CD14-positive monocyte (primary cell): ENCODE data around the gene ABCA4. TPM values are rescaled to one million over a fixed set of nuclear protein-coding genes. Genes with fewer than 3 reads are reported as not detected.

Source experiments
- DNase-seq, 3 donors: peaks; one replicate each; pipeline ENCODE4 v3.0.0-alpha.2; 2011 to 2022
- H2AFZ ChIP-seq: 2 replicates; pipeline ENCODE4 v1.6.0; 2012; ENCODE audit warnings: mild to moderate bottlenecking, low read depth, low read length, inconsistent platforms; ENCODE audit not compliant: insufficient read depth, poor library complexity, severe bottlenecking
- H3K27ac ChIP-seq, 2 donors: 1 replicate in 1 of 2; 2 replicates in 1 of 2; pipeline ENCODE4 v1.5.1; 2012 to 2013; ENCODE audit warnings: low read length in 2 of 2, control low read depth in 1 of 2, inconsistent platforms in 1 of 2, low read depth in 1 of 2, mild to moderate bottlenecking in 1 of 2
- H3K27me3 ChIP-seq, 2 donors: one replicate each; pipeline versions ENCODE4 v1.6.0 to v1.6.1; 2011 to 2013; ENCODE audit warnings: low read length in 2 of 2; ENCODE audit not compliant: control insufficient read depth in 2 of 2, insufficient read depth in 2 of 2
- H3K36me3 ChIP-seq, 2 donors: replicated peaks in 1 of 2; 1 replicate in 1 of 2; 2 replicates in 1 of 2; pipeline versions ENCODE4 v1.5.1 to v1.6.1; 2012 to 2013; ENCODE audit warnings: low read length in 2 of 2, control low read depth in 1 of 2, inconsistent platforms in 1 of 2, mild to moderate bottlenecking in 1 of 2; ENCODE audit not compliant: insufficient read depth in 2 of 2, control insufficient read depth in 1 of 2
- H3K4me1 ChIP-seq, 2 donors: 1 replicate in 1 of 2; 2 replicates in 1 of 2; pipeline versions ENCODE4 v1.5.1 to v1.6.1; 2012 to 2013; ENCODE audit warnings: low read length in 2 of 2, control low read depth in 1 of 2, inconsistent platforms in 1 of 2, mild to moderate bottlenecking in 1 of 2, moderate library complexity in 1 of 2; ENCODE audit not compliant: insufficient read depth in 2 of 2, control insufficient read depth in 1 of 2
- H3K4me2 ChIP-seq: replicated peaks from 2 replicates; pipeline ENCODE3; 2012; ENCODE audit warnings: low read length, moderate library complexity, mild to moderate bottlenecking; ENCODE audit not compliant: poor library complexity, severe bottlenecking; ENCODE audit errors: extremely low read depth
- H3K4me3 ChIP-seq, 3 experiments: fragments of 200-600 bp in 1 of 3; sonication (generic) in 1 of 3; replicated peaks in 1 of 3; 1 replicate in 2 of 3; 2 replicates in 1 of 3; pipeline ENCODE4 v1.5.1; 2011 to 2013; ENCODE audit warnings: low read length in 3 of 3, mild to moderate bottlenecking in 3 of 3, control low read depth in 2 of 3, low read depth in 2 of 3, inconsistent platforms in 1 of 3, moderate library complexity in 1 of 3
- H3K79me2 ChIP-seq: 2 replicates; pipeline ENCODE4 v1.6.0; 2012; ENCODE audit warnings: mild to moderate bottlenecking, control low read depth, inconsistent platforms, low read length, moderate library complexity; ENCODE audit not compliant: insufficient read depth
- H3K9ac ChIP-seq: 2 replicates; pipeline ENCODE4 v1.6.0; 2017; ENCODE audit warnings: low read length, mild to moderate bottlenecking; ENCODE audit not compliant: insufficient read depth, poor library complexity, severe bottlenecking
- H3K9me3 ChIP-seq, 2 donors: replicated peaks in 1 of 2; 1 replicate in 1 of 2; 2 replicates in 1 of 2; pipeline versions ENCODE4 v1.5.1 to v1.6.1; 2012 to 2013; ENCODE audit warnings: low read length in 2 of 2, control low read depth in 1 of 2; ENCODE audit not compliant: control insufficient read depth in 1 of 2, insufficient read depth in 1 of 2
- H4K20me1 ChIP-seq: 2 replicates; pipeline ENCODE4 v1.6.0; 2012; ENCODE audit warnings: mild to moderate bottlenecking, low read length, control low read depth, moderate library complexity; ENCODE audit not compliant: insufficient read depth
- H3K27ac Mint-ChIP-seq, 7 donors: one replicate each; pipeline ENCODE4 v1.8.0; 2020; ENCODE audit warnings: mild to moderate bottlenecking in 7 of 7, mixed read lengths in 7 of 7, moderate library complexity in 6 of 7, inconsistent platforms in 2 of 7
- H3K27me3 Mint-ChIP-seq, 3 donors: one replicate each; pipeline ENCODE4 v1.8.0; 2021 to 2022; ENCODE audit warnings: low read depth in 3 of 3, mild to moderate bottlenecking in 3 of 3, mixed read lengths in 3 of 3, moderate library complexity in 3 of 3, inconsistent platforms in 1 of 3
- H3K36me3 Mint-ChIP-seq, 2 donors: one replicate each; pipeline ENCODE4 v1.8.0; 2020; ENCODE audit warnings: mixed read lengths in 2 of 2, inconsistent platforms in 1 of 2, mild to moderate bottlenecking in 1 of 2
- H3K4me1 Mint-ChIP-seq: one replicate; pipeline ENCODE4 v1.8.0; 2020; ENCODE audit warnings: mild to moderate bottlenecking, mixed read lengths
- H3K4me3 Mint-ChIP-seq, 2 donors: one replicate each; pipeline ENCODE4 v1.8.0; 2020; ENCODE audit warnings: mild to moderate bottlenecking in 2 of 2, mixed read lengths in 2 of 2, moderate library complexity in 1 of 2
- H3K9me3 Mint-ChIP-seq, 7 donors: one replicate each; pipeline ENCODE4 v1.8.0; 2020 to 2022; ENCODE audit warnings: mixed read lengths in 7 of 7, mild to moderate bottlenecking in 6 of 7, moderate library complexity in 6 of 7, inconsistent platforms in 2 of 7
- WGBS: methylation state at CpG from one replicate; pipeline ENCODE4 v1.1.5; 2013; ENCODE audit warnings: missing lambda C conversion rate; ENCODE audit not compliant: insufficient coverage; 5-methylcytosine and 5-hydroxymethylcytosine counted together
- intact Hi-C, 2 donors: fragments of 100-400 bp; cut with micrococcal nuclease; formaldehyde crosslinking; loops; one replicate each; pipeline versions ENCODE4 v1.15.0 to v1.15.1; 2023
- polyA plus RNA-seq, 3 donors: library from polyadenylated mRNA; depleted of rRNA in 1 of 3; unstranded in 2 of 3; stranded (reverse) in 1 of 3; fragments of 300-500 nt in 2 of 3; fragments of >200 nt in 1 of 3; fragmentation: Illumina TruSeq in 2 of 3; gene quantifications; 1 replicate in 2 of 3; 2 replicates in 1 of 3; pipeline ENCODE4 v1.2.3, GENCODE V29; 2012 to 2021
- TF ChIP-seq, protein P1 (sequence below): fragments of 200-600 bp; IDR thresholded peaks from one replicate; pipeline ENCODE4 v1.8.0; 2022; ENCODE audit warnings: antibody characterized with exemption, mild to moderate bottlenecking

Gene ABCA4
- polyA plus RNA-seq, 3 donors: not detected

DNA sequence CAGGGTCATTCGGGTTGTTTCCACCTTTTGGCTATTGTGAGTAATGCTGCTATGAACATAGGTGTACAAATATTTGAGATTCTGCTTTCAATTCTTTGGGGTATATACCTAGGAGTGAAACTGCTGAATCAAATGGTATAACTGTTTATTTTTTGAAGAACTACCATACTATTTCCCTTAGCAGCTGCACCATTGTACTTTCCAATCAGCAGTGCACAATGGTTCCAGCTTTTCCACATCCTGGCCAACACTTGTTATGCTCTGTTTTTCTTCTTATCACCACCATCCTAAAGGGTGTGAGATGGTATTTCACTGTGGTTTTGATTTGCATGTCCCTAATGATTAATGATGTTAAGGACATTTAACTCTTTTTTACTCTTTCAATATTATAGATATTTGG, 3.6 kb upstream of the ABCA4 start:
- no CpG with 5 or more reads among the region's 1 CpG for WGBS
- H3K4me3 Mint-ChIP-seq: no peak overlapping the region
- Histone ChIP-seq H3K9me3 (no peaks in the 10 kb centered on the region), H3K4me2 (no peak overlapping the region), H2AFZ (no peak overlapping the region), H3K4me1 (peaks cover 0 to 6% of the 10 kb centered on the region in 2 donors), H3K9ac (no peak overlapping the region), H3K36me3 (no peaks in the 10 kb centered on the region), H3K27ac (no peak overlapping the region), H3K4me3 (no peak overlapping the region), H3K27me3 (peaks cover 25 to 52% of the 10 kb centered on the region in 2 donors), H4K20me1 (no peaks in the 10 kb centered on the region), H3K79me2 (no peaks in the 10 kb centered on the region)
- H3K4me1 Mint-ChIP-seq: peaks cover 12% of the 10 kb centered on the region
- peak overlapping the region in 1 of 7 donors; percentile 51 for H3K27ac Mint-ChIP-seq
- peaks cover 0 to 2% (median 0%) of the 10 kb centered on the region in 7 donors for H3K9me3 Mint-ChIP-seq
- H3K36me3 Mint-ChIP-seq: no peaks in the 10 kb centered on the region
- TF ChIP-seq, protein P1, sequence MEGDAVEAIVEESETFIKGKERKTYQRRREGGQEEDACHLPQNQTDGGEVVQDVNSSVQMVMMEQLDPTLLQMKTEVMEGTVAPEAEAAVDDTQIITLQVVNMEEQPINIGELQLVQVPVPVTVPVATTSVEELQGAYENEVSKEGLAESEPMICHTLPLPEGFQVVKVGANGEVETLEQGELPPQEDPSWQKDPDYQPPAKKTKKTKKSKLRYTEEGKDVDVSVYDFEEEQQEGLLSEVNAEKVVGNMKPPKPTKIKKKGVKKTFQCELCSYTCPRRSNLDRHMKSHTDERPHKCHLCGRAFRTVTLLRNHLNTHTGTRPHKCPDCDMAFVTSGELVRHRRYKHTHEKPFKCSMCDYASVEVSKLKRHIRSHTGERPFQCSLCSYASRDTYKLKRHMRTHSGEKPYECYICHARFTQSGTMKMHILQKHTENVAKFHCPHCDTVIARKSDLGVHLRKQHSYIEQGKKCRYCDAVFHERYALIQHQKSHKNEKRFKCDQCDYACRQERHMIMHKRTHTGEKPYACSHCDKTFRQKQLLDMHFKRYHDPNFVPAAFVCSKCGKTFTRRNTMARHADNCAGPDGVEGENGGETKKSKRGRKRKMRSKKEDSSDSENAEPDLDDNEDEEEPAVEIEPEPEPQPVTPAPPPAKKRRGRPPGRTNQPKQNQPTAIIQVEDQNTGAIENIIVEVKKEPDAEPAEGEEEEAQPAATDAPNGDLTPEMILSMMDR: no peak
- intact Hi-C loops: no loop called here
- DNase-seq: no peak
- H3K27me3 Mint-ChIP-seq: peaks cover 30 to 47% (median 40%) of the 10 kb centered on the region in 3 donors

DNA sequence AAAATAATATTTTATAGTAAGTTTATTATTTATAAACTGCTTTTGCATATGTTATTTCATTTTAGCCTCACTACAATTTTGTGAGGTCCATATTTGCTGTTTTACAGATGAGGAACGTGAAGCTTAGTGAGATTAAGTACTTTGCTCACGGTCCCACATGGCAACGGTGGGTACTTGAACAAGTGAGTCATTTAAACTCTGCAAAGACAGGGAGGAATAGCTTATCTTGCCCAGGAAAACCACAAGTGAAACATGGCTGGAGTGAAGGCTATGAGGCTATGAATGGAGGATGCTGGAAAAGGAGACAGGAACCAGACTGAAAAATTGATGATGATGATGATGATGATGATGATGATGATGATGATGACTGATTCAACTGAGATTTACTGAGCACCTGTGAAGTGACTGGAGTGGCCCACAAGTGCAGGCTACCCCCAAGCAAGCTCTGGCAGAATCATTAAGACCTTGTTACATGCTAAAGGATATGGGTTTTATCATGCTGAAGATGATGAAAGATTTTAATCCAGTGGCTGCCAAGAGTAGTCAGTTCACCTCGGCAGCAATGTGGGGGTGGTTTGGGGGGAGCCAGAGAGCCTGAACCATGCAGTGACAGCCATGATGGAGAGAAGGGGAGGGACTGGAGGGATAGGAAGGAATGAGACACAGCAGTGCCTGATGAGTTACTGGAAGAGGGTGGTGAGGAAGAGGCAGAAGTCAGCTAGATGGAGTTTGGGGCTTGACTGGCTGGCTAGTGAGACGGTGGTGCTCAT, 1.4 kb upstream of the ABCA4 start:
- Histone ChIP-seq H4K20me1 (no peaks in the 10 kb centered on the region), H3K27ac (no peak overlapping the region), H3K4me3 (no peak overlapping the region), H2AFZ (no peak overlapping the region), H3K27me3 (peaks cover 28 to 60% of the 10 kb centered on the region in 2 donors), H3K9me3 (no peaks in the 10 kb centered on the region), H3K4me2 (no peak overlapping the region), H3K36me3 (no peaks in the 10 kb centered on the region), H3K4me1 (peaks cover 0 to 6% of the 10 kb centered on the region in 2 donors), H3K9ac (no peak overlapping the region), H3K79me2 (no peaks in the 10 kb centered on the region)
- Mint-ChIP-seq H3K27me3 (peaks cover 42 to 61% (median 45%) of the 10 kb centered on the region in 3 donors), H3K36me3 (no peaks in the 10 kb centered on the region), H3K27ac (no peak overlapping the region), H3K9me3 (peaks cover 0 to 2% (median 0%) of the 10 kb centered on the region in 7 donors), H3K4me1 (peaks cover 12% of the 10 kb centered on the region), H3K4me3 (peak overlapping the region in 1 of 2 donors; percentile 52)
- intact Hi-C loops: no loop called here
- WGBS: 70% methylated on average over 5 of the region's 5 CpGs
- no peak for DNase-seq
- TF ChIP-seq, protein P1: no peak
